KBM-7 (cell line): Measurements from ENCODE around the gene TXNDC2.

Experiments
- DNase-seq: peaks from one replicate; pipeline ENCODE4 v3.0.0-alpha.2; 2015
- in situ Hi-C: fragments of 300-500 bp; cut with MboI; formaldehyde crosslinking; loops from 2 replicates; pipeline ENCODE4 v1.14.3; 2020; ENCODE audit warnings: low sequenced_read_pairs, low pct_unique_long_range_greater_than_20kb, mixed read lengths

TXNDC2 gene

DNA sequence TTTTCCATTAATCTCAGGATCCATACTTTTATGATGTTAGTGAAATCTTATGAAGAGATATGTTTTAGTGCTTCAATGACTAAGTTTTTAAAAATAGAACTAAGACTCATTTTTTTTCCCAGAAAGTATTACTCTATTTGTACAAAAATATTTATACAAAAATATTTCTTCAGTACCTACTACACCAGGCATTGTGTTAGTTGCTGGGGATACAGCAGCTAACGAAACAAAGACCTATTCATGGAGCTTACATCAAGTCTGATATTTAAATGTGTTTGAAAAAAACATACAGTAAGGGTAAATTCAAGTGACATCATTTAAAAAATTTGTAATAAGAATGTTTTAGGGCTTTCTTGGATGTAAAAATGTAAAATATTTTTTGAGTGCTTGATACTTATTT lies 39.6 kb downstream of the TXNDC2 start:
- in situ Hi-C loops = no loop called here
- no peak for DNase-seq

DNA sequence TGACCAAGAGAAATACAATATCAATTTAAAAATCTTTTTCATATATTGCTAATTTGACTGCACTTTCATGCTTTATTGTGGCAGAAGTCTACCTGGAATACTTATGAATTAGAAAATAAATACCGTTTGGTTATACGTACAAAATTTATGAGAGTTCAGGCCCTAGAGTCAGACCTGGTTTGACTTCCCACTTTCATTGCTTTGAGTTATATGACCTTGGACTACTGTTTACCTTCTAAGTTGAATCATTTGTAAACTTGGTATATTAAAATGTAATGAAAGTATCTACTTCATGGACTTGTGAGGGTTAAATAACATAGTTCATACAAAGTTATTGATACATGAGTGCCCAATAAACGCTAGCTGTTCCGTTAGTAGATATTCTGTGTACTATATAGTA lies 40.0 kb downstream of the TXNDC2 start:
- in situ Hi-C loops = no loop called here
- no peak for DNase-seq

DNA sequence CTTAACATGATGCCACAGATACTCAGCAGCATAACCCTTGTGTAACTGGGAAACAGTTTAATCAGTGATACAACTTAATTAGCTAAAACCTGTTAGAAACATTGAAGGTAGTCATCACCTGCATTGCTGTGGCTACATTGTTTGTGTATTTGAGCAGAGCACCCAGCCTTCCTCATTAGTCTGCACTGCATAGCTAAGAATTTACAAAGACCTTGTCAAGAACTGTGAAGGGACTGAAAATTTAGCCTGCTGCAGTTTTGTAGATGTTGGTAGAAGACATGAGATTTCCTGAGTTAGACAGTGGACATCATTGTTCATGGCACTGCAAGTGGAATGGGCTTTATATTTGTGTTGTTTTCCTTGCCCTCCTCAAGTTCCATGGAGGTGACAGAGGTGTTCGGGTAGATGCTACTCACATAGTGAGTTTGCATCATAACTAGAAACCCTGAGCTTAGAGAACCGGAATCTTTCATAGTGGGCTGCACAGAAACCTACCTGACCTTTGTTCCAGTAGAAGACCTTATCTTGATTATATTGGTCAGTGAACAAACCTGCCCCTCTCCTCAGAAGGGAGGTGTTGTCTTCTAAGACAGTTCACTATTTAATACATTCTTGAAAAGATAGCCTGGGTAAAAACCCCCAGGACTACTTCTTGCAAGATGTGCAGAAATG lies 40.6 kb downstream of the TXNDC2 start:
- in situ Hi-C loops = no loop called here
- DNase-seq = no peak

DNA sequence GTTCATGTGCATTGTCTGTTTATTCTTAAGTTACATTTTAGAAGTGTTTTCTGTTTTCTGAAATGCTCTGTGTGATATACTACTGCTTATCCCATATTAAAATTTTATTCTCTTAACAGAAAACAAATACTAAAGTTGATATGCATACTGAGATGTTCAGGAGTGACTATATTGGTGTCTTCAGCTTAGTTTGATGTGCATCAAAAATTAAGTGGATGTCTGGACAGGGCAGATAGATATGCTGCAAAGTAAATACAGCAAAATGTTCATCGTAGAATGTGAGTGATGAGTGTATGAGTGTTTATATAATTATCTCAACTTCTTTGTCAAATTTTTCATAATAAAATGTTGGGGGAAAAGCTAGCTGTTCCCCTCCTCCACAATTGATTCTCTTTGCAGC lies 41.2 kb downstream of the TXNDC2 start:
- in situ Hi-C loops = no loop called here

DNA sequence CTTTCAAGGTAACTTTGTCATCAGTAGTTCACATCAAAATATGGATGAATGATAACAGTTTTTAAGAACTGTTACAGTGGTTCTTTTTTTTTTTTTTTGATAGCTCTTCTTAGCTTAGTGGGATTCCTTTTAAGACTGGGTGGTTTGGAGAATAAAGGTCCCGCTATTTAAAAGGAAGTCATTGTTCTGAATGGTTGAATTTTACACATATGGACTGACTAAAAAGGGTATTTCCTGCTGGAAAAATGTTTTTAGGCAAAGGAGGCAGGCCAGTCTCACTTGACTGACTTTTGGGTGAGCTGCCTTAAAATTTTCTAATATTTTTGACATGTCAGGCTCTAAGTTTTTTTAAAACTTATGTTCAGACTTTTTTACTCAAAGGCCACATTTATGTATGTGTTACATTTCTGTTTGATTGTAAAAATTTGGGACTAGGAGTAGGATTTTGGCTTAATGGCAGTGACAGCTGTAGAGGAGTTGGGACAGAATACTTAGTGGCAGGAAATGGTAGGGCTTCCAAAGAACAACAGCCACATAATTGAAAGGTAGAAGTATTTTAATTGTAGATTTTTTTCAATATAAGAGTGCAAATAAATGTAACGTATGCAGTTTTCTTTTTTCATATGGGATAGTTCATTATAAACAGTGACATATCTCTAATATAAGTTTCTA lies 41.8 kb downstream of the TXNDC2 start:
- in situ Hi-C loops = no loop called here
- DNase-seq = no peak

More for the DNA sequence above, 41.2 kb downstream of the TXNDC2 start:
- no peak for DNase-seq

DNA sequence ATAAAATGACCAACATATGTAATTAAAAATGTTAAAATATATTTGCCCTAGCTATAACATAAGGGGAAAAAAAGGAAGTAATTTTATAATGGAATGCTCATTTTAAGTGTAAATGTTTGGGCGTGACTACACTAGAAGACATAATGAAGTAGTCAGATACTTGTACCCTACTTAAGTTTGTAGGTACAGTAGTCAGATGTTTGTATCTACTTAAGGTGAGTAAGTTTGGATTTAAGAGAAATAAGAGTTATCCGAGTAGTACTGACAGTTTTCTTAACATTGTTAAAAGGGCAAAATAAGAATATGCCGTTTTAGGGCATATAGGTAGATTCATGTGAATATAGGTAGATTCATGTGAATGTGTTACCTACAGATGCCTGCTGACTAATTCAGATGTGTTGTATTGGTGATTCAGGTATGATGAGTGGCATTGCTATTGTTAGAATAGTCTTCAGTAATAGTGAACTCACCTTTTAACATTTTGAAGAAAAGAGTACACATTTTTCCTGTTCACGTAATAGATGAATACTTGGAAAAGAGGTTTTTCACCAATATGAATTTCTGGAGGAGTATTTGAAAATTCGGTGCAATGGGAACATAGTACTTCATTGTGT lies 43.0 kb downstream of the TXNDC2 start:
- in situ Hi-C loops = no loop called here
- no peak for DNase-seq

DNA sequence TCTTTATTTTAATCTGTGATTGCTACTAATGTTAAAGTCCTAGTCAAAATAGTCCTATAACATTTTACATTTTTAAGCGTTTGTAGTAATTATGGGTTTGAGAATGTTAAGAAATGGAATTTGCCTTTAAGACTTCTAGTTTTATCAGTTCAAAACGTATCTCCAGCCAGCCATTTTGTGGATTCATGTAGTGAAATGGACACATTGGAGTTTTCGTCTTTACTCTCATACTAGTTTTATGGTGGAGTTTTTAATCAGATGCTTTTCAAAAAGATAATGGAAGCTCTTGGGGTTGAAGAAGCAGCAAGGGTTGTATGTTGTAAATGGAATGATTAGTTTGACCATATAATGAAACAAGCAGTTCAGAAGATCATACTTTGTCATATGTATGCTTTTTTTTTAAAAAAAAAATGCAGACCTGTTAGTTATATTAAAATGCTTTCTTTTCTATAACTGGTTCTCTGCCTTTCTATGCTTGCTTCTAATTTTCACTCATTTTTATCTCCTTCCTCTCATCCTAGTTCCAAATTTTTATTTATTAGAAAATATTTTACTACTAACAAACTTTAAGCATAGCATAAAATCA lies 44.6 kb downstream of the TXNDC2 start:
- in situ Hi-C loops = no loop called here
- no peak for DNase-seq

DNA sequence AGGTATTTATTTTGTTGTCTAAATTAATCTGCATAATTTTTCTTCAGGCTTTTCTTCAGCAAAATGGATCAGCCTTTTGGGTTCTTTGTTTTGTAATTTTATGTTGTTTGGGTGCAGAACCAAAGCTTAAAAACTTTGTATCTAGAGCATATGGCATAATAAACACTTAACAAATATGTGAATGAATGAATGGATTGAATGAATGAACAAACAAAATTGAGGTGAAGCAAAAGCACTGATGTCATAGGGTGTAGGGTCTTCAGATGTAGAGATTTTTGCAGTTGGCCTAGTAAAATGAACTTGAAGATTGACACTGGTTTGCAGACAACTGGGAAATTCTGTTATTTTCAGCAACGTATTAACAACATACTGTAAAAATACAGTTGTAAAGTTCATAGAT lies 45.4 kb downstream of the TXNDC2 start:
- DNase-seq = no peak
- in situ Hi-C loops = no loop called here

DNA sequence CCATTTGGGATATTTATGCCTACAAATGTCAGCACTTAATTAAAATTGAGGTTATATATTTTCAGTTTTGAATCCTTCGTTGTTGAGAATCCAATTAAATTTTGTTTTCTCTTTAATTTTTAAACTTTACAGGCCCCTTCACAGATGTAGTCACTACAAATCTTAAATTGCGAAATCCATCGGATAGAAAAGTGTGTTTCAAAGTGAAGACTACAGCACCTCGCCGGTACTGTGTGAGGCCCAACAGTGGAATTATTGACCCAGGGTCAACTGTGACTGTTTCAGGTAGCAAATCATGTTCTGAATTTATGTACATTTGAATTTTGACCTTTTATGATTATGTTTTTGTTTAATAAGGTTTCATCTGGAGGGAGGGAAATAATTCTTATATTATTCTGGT lies 45.9 kb downstream of the TXNDC2 start:
- in situ Hi-C loops = no loop called here
- DNase-seq = no peak

DNA sequence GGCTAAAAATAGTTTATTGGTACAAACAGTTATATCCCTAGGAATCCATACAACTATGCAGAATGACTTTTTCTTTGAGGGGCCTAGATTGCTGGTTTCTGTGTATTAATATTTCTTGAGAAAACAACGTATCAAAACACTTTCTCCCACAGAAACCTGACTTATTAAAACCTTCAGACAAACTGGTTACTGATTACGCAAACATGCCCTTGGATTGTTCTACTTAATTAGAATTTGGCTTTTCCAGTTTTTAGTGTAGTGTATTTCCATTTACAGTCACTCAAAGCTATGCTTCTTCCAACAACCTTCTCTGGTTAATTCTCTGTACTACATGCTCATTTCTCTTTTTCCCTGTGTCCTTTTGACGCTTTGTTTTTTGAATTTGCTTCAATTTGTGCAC lies 48.1 kb downstream of the TXNDC2 start:
- in situ Hi-C loops = no loop called here
- no peak for DNase-seq

DNA sequence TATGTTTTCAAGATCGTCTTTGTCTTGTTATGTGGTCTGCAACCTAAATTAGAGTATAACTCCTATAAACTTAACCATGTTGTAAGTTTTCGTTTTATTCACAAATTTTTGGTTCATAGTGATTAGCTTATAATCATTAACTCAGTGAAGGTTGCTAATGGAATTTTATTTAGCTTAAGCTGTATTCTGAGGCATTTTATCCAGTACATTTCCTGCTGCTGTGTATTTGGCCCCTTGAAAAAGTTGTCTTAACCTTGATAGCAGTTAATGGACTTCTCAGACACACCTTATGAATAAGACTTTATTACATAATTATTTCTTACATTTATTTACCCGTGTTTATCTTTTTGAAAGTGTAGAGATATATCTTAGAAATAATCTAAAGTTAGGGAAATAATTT lies 48.5 kb downstream of the TXNDC2 start:
- no peak for DNase-seq
- in situ Hi-C loops = no loop called here
